Mesothelial cell of epicardium (in vitro differentiated cells): Measurements from ENCODE around the gene RPL13. TPM values are rescaled to one million over a fixed set of nuclear protein-coding genes. Genes with fewer than 3 reads are reported as not detected.
"Not testable (repeated sequence)": the region's sequence is repeated elsewhere in the genome, so short reads cannot be mapped to it uniquely, and the experiment has no call there.

Source experiments
- DNase-seq, 2 experiments: peaks; one replicate each; pipeline ENCODE4 v3.0.0; 2021; ENCODE audit warnings: low spot score in 2 of 2; ENCODE audit not compliant: unreplicated experiment in 2 of 2
- H3K27ac Mint-ChIP-seq: 2 replicates; pipeline ENCODE4 v1.8.0; 2021; ENCODE audit warnings: mixed read lengths
- H3K27me3 Mint-ChIP-seq: 2 replicates; pipeline ENCODE4 v1.8.0; 2021; ENCODE audit warnings: low read depth, mixed read lengths
- H3K36me3 Mint-ChIP-seq: 2 replicates; pipeline ENCODE4 v1.8.0; 2021; ENCODE audit warnings: mixed read lengths
- H3K4me1 Mint-ChIP-seq: 2 replicates; pipeline ENCODE4 v1.8.0; 2021; ENCODE audit warnings: mixed read lengths
- H3K4me3 Mint-ChIP-seq: 2 replicates; pipeline ENCODE4 v1.8.0; 2021; ENCODE audit warnings: mild to moderate bottlenecking, moderate library complexity, mixed read lengths
- H3K9me3 Mint-ChIP-seq: 2 replicates; pipeline ENCODE4 v1.8.0; 2021; ENCODE audit warnings: mixed read lengths
- total RNA-seq: library from RNA; stranded (reverse); gene quantifications from 3 replicates; pipeline ENCODE4 v1.2.1, GENCODE V29; 2021
- TF ChIP-seq, protein P1 (sequence below): fragments of 200-600 bp; sonication (generic); IDR thresholded peaks from one replicate; pipeline ENCODE4 v1.5.0; 2021; ENCODE audit warnings: antibody characterized with exemption; ENCODE audit not compliant: unreplicated experiment

Gene RPL13
- total RNA-seq, 1 donor from 2014 or later = 2,065 TPM

- no peak for DNase-seq
- no peaks in the 10 kb centered on the region for H3K9me3 Mint-ChIP-seq
- no peak overlapping the region for H3K27ac Mint-ChIP-seq
- peaks cover 6% of the 10 kb centered on the region for H3K27me3 Mint-ChIP-seq
- H3K36me3 Mint-ChIP-seq = peaks cover 17% of the 10 kb centered on the region
- H3K4me3 Mint-ChIP-seq = peak overlapping the region; percentile 54
- H3K4me1 Mint-ChIP-seq = peaks cover 38% of the 10 kb centered on the region
- TF ChIP-seq, protein P1, sequence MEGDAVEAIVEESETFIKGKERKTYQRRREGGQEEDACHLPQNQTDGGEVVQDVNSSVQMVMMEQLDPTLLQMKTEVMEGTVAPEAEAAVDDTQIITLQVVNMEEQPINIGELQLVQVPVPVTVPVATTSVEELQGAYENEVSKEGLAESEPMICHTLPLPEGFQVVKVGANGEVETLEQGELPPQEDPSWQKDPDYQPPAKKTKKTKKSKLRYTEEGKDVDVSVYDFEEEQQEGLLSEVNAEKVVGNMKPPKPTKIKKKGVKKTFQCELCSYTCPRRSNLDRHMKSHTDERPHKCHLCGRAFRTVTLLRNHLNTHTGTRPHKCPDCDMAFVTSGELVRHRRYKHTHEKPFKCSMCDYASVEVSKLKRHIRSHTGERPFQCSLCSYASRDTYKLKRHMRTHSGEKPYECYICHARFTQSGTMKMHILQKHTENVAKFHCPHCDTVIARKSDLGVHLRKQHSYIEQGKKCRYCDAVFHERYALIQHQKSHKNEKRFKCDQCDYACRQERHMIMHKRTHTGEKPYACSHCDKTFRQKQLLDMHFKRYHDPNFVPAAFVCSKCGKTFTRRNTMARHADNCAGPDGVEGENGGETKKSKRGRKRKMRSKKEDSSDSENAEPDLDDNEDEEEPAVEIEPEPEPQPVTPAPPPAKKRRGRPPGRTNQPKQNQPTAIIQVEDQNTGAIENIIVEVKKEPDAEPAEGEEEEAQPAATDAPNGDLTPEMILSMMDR = no peak
These were observed 4.7 kb downstream of the RPL13 start for GRCh38 chr16:89565256-89565505.

GRCh38 chr16:89565506-89566372 lies 5.3 kb downstream of the RPL13 start:
- peaks cover 37% of the 10 kb centered on the region for H3K4me1 Mint-ChIP-seq
- no peaks in the 10 kb centered on the region for H3K9me3 Mint-ChIP-seq
- peaks cover 9% of the 10 kb centered on the region for H3K27me3 Mint-ChIP-seq
- peak overlapping the region; percentile 54 for H3K4me3 Mint-ChIP-seq
- TF ChIP-seq, protein P1 = peak; percentile 40
- peak in 1 of 2 experiments; percentile 60 for DNase-seq
- peaks cover 17% of the 10 kb centered on the region for H3K36me3 Mint-ChIP-seq
- peak overlapping the region; percentile 59 for H3K27ac Mint-ChIP-seq

GRCh38 chr16:89567656-89568594 lies 7.4 kb downstream of the RPL13 start:
- H3K27me3 Mint-ChIP-seq = peaks cover 27% of the 10 kb centered on the region
- TF ChIP-seq, protein P1 = no peak
- H3K36me3 Mint-ChIP-seq = peaks cover 5% of the 10 kb centered on the region
- H3K4me3 Mint-ChIP-seq = no peak overlapping the region
- peaks cover 21% of the 10 kb centered on the region for H3K4me1 Mint-ChIP-seq
- H3K27ac Mint-ChIP-seq = no peak overlapping the region
- no peaks in the 10 kb centered on the region for H3K9me3 Mint-ChIP-seq
- DNase-seq = no peak

DNA sequence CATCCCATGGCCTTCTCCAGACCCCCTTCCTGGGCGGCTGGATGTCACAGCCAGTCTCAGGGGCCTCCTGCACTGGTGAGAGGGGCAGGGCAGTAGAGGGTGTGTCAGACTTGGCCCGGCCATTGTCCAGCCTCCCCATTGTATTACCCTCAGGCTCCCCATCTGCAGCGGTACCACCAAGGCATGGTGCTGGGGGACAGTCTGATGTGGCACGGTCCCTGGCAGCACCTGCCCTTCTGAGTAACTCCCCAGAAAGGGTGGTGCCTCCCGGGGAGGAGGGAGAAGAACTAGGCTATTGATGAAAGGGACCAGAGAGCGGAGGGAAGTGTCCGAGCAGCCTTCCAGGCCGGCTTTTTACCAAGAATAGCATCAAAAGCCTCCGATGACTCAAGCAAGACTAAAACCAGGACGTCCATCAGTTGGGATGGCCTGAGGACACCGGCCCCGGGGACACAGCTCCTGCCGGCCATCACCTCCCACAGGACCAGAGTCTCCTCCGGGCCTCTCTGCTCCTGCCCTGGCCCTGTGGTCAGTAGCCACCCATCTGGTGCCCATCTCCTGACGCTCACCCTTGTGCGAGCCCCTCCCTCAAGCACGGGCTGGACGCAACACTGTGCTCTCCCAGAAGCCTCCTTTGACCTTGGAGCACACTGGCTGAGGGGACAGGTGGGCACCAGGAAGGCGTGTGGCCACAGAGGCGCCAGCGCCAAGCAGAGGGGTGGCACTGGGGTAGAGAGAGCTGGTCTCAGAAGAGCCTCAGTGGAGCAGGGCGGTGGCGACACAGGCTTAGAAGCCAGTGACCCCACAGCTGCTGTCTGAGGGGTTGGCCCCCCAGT lies 9.2 kb downstream of the RPL13 start:
- H3K4me3 Mint-ChIP-seq = no peak overlapping the region
- no peaks in the 10 kb centered on the region for H3K9me3 Mint-ChIP-seq
- peaks cover 43% of the 10 kb centered on the region for H3K27me3 Mint-ChIP-seq
- peaks cover 2% of the 10 kb centered on the region for H3K36me3 Mint-ChIP-seq
- no peak overlapping the region for H3K27ac Mint-ChIP-seq
- peaks cover 17% of the 10 kb centered on the region for H3K4me1 Mint-ChIP-seq
- DNase-seq = no peak
- TF ChIP-seq, protein P1 = no peak

DNA sequence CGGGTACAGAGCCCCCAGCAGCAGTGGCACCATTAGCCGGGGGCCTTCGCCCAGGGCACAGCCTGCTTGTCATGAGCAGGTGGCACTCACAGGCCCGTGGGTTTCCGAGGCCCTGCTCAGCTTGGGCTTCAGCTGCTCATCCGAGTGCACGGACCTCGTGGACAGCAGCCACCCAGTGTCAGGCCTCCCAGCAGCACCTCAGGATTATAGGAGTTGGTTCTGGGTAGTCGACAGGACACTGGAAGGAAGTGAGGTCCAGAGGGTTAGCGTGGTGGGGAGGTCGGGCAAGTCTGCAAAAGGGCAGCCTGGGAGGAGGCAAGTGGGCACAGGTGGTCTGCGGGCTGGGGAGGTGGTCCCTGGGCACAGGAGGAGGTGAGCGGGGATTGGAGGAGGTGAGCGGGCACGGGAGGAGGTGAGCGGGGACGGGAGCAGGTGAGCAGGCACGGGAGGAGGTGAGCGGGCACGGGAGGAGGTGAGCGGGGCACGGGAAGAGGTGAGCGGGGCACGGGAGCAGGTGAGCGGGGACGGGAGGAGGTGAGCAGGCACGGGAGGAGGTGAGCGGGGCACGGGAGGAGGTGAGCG lies 10.0 kb downstream of the RPL13 start:
- Mint-ChIP-seq H3K36me3 (peaks cover 2% of the 10 kb centered on the region), H3K27me3 (peaks cover 48% of the 10 kb centered on the region), H3K27ac (no peak overlapping the region), H3K4me3 (no peak overlapping the region), H3K4me1 (peaks cover 12% of the 10 kb centered on the region), H3K9me3 (no peaks in the 10 kb centered on the region)
- TF ChIP-seq, protein P1 = no peak
- DNase-seq = no peak

GRCh38 chr16:89570983-89571598 lies 10.6 kb downstream of the RPL13 start:
- not testable (repeated sequence) for H3K9me3 Mint-ChIP-seq, H3K4me3 Mint-ChIP-seq, H3K36me3 Mint-ChIP-seq, DNase-seq, H3K4me1 Mint-ChIP-seq, H3K27ac Mint-ChIP-seq
- H3K27me3 Mint-ChIP-seq = peaks cover 48% of the 10 kb centered on the region
